Nephron (organoid): ENCODE results near the gene ANKH.

Source experiments
- H3K27ac Mint-ChIP-seq, 3 experiments: 2 replicates each; pipeline ENCODE4 v1.8.0; 2020; ENCODE audit warnings: mixed read lengths in 3 of 3, mild to moderate bottlenecking in 2 of 3, moderate library complexity in 1 of 3
- H3K27me3 Mint-ChIP-seq: 2 replicates; pipeline ENCODE4 v1.8.0; 2021; ENCODE audit warnings: low read depth, mild to moderate bottlenecking, moderate library complexity, mixed read lengths
- H3K36me3 Mint-ChIP-seq: 2 replicates; pipeline ENCODE4 v1.8.0; 2020; ENCODE audit warnings: low read depth, mixed read lengths
- H3K4me1 Mint-ChIP-seq: 2 replicates; pipeline ENCODE4 v1.8.0; 2020; ENCODE audit warnings: mixed read lengths
- H3K4me3 Mint-ChIP-seq, 3 experiments: 2 replicates each; pipeline ENCODE4 v1.8.0; 2020; ENCODE audit warnings: mild to moderate bottlenecking in 3 of 3, mixed read lengths in 3 of 3, moderate library complexity in 2 of 3
- H3K9me3 Mint-ChIP-seq: 2 replicates; pipeline ENCODE4 v1.8.0; 2020; ENCODE audit warnings: mixed read lengths
- CTCF ChIP-seq, 3 experiments: fragments of 200-600 bp; sonication (generic); IDR thresholded peaks; one replicate each; pipeline ENCODE4 v1.5.0; 2021; ENCODE audit warnings: antibody characterized with exemption in 3 of 3; ENCODE audit not compliant: unreplicated experiment in 3 of 3

The ANKH gene

GRCh38 chr5:14739981-14740380 is 131.6 kb downstream of the ANKH start:
- Mint-ChIP-seq H3K36me3 (peaks cover 7% of the 10 kb centered on the region), H3K4me3 (no peak overlapping the region), H3K27me3 (no peaks in the 10 kb centered on the region), H3K27ac (no peak overlapping the region), H3K9me3 (no peaks in the 10 kb centered on the region), H3K4me1 (peaks cover 33% of the 10 kb centered on the region)
- TF ChIP-seq CTCF (IDR thresholded peaks at IDR 0.05; ENCODE audit: unreplicated experiment in 3 of 3): no peak

GRCh38 chr5:14739538-14739937 is 132.0 kb downstream of the ANKH start:
- Mint-ChIP-seq H3K4me1 (peaks cover 32% of the 10 kb centered on the region), H3K4me3 (no peak overlapping the region), H3K9me3 (no peaks in the 10 kb centered on the region), H3K36me3 (peaks cover 7% of the 10 kb centered on the region), H3K27me3 (no peaks in the 10 kb centered on the region), H3K27ac (no peak overlapping the region)
- no peak for TF ChIP-seq CTCF (IDR thresholded peaks at IDR 0.05; ENCODE audit: unreplicated experiment in 3 of 3)

GRCh38 chr5:14738050-14738449 is 133.5 kb downstream of the ANKH start:
- Mint-ChIP-seq H3K4me3 (no peak overlapping the region), H3K27me3 (no peaks in the 10 kb centered on the region), H3K9me3 (no peaks in the 10 kb centered on the region), H3K27ac (no peak overlapping the region), H3K36me3 (peaks cover 8% of the 10 kb centered on the region), H3K4me1 (peaks cover 19% of the 10 kb centered on the region)
- no peak for TF ChIP-seq CTCF (IDR thresholded peaks at IDR 0.05; ENCODE audit: unreplicated experiment in 3 of 3)

GRCh38 chr5:14737291-14737690 is 134.3 kb downstream of the ANKH start:
- TF ChIP-seq CTCF (IDR thresholded peaks at IDR 0.05; ENCODE audit: unreplicated experiment in 3 of 3): no peak
- peaks cover 8% of the 10 kb centered on the region for H3K36me3 Mint-ChIP-seq
- peaks cover 12% of the 10 kb centered on the region for H3K4me1 Mint-ChIP-seq
- no peaks in the 10 kb centered on the region for H3K9me3 Mint-ChIP-seq
- no peaks in the 10 kb centered on the region for H3K27me3 Mint-ChIP-seq
- no peak overlapping the region for H3K27ac Mint-ChIP-seq
- no peak overlapping the region for H3K4me3 Mint-ChIP-seq

- TF ChIP-seq CTCF (IDR thresholded peaks at IDR 0.05; ENCODE audit: unreplicated experiment in 3 of 3): no peak
- H3K27ac Mint-ChIP-seq: no peak overlapping the region
- H3K27me3 Mint-ChIP-seq: no peaks in the 10 kb centered on the region
- H3K9me3 Mint-ChIP-seq: no peaks in the 10 kb centered on the region
- H3K36me3 Mint-ChIP-seq: peaks cover 13% of the 10 kb centered on the region
- H3K4me1 Mint-ChIP-seq: no peaks in the 10 kb centered on the region
- no peak overlapping the region for H3K4me3 Mint-ChIP-seq
Observed at GRCh38 chr5:14735944-14736343, 135.6 kb downstream of the ANKH start.

GRCh38 chr5:14734396-14734795 is 137.2 kb downstream of the ANKH start:
- Mint-ChIP-seq H3K4me1 (no peaks in the 10 kb centered on the region), H3K36me3 (peaks cover 13% of the 10 kb centered on the region), H3K27ac (no peak overlapping the region), H3K4me3 (no peak overlapping the region), H3K27me3 (peaks cover 4% of the 10 kb centered on the region), H3K9me3 (no peaks in the 10 kb centered on the region)
- no peak for TF ChIP-seq CTCF (IDR thresholded peaks at IDR 0.05; ENCODE audit: unreplicated experiment in 3 of 3)
